GM12872 (cell line): Measurements from ENCODE around the gene MLN.

ENCODE experiments used
- TF ChIP-seq, protein P1 (sequence below): IDR thresholded peaks from 3 replicates; pipeline ENCODE4 v1.5.1; 2011; ENCODE audit warnings: low read depth, mild to moderate bottlenecking, low read length, moderate library complexity; ENCODE audit not compliant: insufficient read depth

Gene MLN

DNA sequence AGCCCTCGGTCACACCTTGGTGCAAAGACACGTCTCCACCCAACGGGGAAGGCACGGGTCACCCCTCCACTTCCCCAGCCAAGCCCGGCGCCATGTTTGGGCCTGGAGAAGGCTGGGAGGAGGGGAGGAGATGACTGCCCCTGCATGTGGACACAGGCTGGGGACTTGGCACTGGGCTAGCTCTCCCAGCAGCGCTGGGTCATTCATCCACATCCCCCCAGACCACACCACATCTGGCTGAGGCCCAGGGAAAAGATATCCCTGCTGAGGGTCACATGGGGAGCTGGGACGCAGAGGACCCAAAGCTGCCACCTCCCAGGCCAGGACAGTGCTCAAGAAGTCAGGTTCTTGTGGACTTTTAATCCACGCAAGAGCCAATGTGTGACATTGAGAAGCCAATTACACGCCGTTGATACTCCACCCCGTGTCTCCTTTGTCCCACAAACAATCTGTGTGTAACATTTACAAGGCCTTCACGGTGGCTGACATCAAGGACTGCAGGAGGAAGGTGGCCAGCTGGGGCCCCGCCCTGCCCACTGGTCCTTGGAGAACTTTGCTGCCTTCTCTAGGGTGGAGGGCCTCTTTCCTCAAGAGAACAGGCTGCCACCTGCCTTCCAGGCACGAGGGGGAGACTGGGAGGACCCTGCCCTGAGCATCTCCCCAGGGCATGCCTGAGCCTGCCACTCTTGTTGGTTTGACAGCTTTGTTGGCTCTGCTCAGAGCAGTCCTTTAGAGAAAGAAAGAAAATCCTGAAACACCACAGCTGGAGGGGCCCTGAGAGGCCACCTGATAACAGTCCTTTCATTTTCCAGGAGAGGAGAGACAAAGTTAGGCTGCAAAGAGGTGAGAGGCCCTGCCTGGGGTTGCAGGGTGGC, 51.8 kb downstream of the MLN start:
- TF ChIP-seq, protein P1, sequence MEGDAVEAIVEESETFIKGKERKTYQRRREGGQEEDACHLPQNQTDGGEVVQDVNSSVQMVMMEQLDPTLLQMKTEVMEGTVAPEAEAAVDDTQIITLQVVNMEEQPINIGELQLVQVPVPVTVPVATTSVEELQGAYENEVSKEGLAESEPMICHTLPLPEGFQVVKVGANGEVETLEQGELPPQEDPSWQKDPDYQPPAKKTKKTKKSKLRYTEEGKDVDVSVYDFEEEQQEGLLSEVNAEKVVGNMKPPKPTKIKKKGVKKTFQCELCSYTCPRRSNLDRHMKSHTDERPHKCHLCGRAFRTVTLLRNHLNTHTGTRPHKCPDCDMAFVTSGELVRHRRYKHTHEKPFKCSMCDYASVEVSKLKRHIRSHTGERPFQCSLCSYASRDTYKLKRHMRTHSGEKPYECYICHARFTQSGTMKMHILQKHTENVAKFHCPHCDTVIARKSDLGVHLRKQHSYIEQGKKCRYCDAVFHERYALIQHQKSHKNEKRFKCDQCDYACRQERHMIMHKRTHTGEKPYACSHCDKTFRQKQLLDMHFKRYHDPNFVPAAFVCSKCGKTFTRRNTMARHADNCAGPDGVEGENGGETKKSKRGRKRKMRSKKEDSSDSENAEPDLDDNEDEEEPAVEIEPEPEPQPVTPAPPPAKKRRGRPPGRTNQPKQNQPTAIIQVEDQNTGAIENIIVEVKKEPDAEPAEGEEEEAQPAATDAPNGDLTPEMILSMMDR, result no peak

DNA sequence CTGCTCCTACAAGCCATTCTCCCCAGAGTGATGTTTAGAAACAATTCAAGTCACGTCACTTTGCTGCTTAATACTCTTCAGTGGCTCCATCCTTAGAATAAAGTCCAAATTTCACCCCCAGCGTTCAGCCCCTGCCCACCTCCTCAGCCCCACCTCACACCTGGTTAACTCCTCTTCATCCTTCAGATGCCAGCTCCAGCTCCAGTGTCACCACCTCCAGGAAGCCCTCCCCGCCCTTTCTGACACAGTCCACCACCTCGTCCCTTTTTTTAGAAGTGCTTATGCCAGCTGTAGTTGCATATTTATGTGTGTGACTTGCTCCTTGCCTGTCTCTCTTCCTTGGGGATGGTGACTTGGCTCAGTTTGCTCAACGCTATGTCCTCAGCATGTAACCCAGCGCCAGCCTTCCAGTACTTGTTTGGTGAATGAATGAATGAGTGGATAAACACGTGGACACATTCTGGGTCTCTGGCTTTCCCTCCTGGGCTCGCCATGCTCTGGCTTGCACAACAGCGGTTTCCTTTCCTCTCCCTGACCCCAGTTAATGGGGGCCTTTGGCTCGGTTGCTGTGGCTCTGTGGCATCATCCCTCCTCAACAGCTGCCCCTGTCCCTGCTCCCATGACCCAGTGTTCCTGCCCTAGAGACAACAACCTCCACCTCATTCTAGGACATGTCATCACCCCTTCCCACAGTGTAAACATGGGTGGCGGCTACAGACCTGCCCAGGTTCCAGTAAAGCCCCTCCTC, 53.4 kb downstream of the MLN start:
- TF ChIP-seq, protein P1, result no peak

DNA sequence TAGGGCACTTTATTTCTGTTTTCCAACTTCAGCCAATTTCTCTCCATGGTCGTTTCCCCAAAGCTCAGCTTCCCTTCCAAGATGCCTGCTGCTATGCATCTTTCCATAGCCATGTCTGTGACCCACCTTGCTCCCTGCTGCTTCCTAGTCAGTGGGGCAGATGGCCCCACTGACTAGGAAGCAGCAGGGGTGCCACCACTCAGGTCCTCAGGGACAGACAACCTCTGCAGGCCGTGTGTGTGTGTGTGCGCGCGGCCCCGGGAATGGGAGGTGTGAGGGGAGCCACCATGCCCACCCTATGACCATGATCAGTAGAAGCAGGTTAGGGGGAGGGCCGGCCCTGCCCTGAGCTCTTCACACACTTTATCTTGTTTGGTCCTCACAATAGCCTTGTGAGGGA, 54.4 kb downstream of the MLN start:
- TF ChIP-seq, protein P1, result no peak

DNA sequence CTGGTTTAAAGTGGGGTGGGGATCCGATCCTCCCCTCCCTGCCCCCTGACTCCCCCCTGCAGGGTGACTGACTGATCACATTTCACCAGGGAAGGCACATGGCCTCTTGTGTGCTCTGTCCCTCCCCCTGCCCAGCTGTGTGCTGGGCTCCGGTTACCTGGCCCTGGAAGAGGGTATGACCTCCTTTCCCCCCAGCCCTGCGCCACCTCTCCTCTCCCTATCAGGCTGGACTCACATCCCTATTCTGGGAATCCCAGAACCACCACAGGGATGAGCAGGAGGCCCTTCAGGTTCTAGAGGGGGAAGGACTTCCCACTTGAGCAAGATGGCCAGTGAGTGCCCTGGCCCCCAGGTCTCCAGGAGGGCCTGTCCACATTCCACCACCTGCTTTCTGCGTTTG, 55.0 kb downstream of the MLN start:
- TF ChIP-seq, protein P1, result no peak

DNA sequence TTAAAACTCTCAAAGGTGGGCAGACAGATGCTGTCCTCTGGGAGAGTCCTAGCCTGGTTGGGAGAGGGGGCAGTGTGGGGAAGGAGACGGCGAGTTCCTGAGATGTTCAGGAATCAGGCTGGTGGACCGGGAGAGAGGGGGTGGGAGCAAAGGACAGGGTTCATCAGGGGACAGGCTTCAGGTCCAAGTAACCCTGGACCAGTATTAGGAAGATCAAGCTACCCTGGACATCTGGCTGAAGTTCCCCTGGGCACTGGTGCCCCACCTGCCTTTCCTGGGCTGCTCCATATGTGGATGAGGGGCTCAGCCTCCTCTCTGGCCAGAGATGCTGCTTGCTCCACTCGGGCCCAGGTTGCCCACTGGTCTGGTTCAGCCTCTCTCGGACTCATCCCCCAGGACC, 56.0 kb downstream of the MLN start:
- TF ChIP-seq, protein P1, result no peak

DNA sequence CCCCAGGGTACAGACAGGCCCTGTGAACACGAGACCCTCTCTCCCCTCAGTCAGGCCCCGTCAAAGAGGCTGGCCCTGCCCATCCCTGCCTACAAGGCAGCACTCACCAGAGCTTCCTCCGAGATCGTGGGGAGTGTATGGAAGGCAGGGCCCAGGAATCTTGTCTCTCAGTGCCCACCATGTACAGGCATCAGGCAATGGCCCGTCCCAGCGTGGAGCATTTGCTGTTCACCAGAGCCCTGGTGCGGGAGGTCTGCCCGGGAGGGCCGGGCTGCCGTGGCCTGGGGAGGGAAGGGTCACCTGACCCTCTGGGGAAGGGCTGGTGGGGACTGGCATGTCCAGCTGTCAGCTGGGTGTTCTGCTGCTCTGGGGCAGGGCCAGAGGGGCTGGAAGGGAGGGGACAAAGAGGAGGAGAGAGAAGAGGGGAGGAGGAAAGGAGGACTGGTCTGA, 57.1 kb downstream of the MLN start, which contains the start of gene IP6K3:
Gene IP6K3 (minus strand): TSS at position 255 of the 450 bp plus-strand sequence. CDS start 11,429 bp downstream, outside the sequence.
- TF ChIP-seq, protein P1, result no peak

DNA sequence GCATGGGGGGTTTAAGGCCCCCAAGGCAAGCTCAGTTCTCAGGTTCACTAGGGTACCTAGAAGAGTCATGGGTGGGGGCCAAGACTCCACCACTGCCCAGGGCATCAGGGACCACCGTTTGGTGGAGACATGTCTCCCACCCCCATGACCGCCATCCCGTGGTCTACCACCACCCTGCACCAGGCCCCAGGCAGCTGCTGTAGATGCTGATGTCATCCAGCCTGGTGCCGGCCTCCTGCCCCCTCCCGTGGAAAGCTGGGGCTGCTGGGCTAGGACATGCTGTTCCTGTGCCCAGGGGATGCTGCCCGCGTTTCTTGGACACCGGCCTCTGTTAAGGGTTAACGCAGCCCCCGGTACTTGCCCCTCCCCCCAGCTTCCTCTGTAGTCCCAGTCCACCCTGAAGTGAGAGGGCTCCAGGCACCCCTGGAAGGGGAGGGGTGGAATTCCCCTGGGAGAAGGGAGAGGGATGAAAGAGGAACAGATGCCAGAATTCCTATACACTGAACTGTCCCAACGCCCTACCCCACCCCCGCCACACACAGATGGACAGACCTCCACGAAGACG, 57.7 kb downstream of the MLN start:
- TF ChIP-seq, protein P1, result no peak
